ENCODE results near the gene PLA2G4A.

GRCh38 chr1:186897008-186897407, 68.3 kb downstream of the PLA2G4A start:
- TF ChIP-seq, protein P1, sequence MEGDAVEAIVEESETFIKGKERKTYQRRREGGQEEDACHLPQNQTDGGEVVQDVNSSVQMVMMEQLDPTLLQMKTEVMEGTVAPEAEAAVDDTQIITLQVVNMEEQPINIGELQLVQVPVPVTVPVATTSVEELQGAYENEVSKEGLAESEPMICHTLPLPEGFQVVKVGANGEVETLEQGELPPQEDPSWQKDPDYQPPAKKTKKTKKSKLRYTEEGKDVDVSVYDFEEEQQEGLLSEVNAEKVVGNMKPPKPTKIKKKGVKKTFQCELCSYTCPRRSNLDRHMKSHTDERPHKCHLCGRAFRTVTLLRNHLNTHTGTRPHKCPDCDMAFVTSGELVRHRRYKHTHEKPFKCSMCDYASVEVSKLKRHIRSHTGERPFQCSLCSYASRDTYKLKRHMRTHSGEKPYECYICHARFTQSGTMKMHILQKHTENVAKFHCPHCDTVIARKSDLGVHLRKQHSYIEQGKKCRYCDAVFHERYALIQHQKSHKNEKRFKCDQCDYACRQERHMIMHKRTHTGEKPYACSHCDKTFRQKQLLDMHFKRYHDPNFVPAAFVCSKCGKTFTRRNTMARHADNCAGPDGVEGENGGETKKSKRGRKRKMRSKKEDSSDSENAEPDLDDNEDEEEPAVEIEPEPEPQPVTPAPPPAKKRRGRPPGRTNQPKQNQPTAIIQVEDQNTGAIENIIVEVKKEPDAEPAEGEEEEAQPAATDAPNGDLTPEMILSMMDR (IDR thresholded peaks at IDR 0.05) = no peak
- no peak for TF ChIP-seq POLR2A (IDR thresholded peaks at IDR 0.05)
